Caki2 (cell line): ENCODE measurements around the gene KHSRP. TPM values are rescaled to one million over a fixed set of nuclear protein-coding genes. Genes with fewer than 3 reads are reported as not detected.
"Not testable (repeated sequence)": the region's sequence is repeated elsewhere in the genome, so short reads cannot be mapped to it uniquely, and the experiment has no call there.

Experiments
- DNase-seq: peaks from one replicate; pipeline ENCODE4 v3.0.0-alpha.2; 2015; ENCODE audit warnings: low read depth
- in situ Hi-C: cut with HindIII; loops from 2 replicates; pipeline ENCODE4 v1.10.0; 2016; ENCODE audit warnings: low sequenced_read_pairs, low pct_unique_long_range_greater_than_20kb, mixed read lengths
- total RNA-seq: library from RNA; depleted of rRNA; stranded (reverse); fragments of >200 nt; shearing (Covaris generic); gene quantifications from 2 replicates; pipeline ENCODE4 v1.2.3, GENCODE V29; 2014; ENCODE audit warnings: low replicate concordance

Gene KHSRP
- total RNA-seq, 1 experiment from 2014 or later = 72.8 TPM

DNA sequence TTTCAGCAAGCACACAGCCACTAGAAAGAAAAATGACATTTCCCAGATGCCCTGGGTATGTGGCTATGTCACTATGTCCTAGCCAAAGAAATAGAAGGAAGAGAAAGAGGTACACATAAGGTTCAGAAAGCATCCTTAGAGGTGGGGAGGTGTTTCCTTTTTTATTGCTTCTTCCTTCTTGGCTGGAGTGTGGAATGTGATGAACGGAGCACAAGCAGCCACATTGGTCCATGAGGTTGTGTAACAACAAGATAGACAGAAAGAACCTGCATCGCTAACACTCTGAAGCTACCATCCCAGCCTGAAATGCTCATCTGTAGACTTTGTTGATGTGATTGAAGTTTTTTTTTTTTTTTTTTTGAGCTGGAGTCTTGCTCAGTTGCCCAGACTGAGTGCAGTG lies 28.3 kb upstream of the KHSRP start:
- in situ Hi-C loops = no loop called here
- no peak for DNase-seq

DNA sequence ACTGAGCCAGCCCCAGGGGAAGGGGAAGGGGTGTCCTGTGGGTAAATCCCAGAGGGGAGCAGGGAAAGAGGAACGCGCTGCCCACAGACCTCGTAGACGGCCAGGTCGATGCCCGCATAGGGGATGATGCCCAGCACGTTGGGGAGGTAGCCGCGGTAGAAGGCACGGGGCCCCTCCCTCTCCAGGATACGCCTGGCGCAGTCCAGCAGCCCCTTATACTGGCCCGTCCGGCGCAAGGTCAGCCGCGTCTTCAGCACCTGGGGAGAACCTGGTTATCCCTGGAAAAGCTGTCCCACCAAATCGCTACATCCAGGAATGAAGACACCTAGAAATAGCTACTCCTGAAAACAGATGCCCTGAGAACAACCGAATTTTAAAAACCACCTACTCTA lies 27.6 kb upstream of the KHSRP start:
- DNase-seq = no peak
- in situ Hi-C loops = no loop called here

DNA sequence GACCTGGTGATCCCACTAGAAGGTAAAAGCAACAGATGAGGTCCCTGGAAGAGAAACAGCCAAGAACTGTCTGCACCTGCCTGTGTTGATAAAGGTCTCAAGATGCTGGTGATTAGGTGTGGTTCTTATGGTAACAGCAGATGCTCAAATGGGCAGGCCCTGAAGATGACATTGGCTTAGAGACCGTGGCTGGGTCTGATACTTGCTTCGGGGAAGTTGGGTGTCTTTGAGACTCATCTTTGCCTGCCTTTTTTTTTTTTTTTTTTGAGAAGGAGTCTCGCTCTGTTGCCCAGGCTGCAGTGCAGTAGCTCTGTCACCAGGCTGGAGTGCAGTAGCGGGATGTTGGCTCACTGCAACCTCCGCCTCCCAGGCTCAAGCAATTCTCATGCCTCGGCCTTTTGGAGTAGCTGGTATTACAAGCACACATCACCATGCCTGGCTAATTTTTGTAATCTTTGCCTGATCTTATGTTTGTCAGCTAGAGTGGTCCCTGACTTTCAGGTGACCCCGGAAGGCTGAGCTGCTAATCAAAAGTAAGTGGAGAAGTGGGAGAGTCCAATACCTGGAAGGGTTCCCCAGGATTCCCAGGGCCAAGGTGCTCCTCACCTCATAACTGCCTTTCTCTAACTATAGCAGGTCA lies 27.1 kb upstream of the KHSRP start:
- DNase-seq = no peak
- in situ Hi-C loops = no loop called here

GRCh38 chr19:6450166-6450565 lies 25.6 kb upstream of the KHSRP start:
- in situ Hi-C loops = no loop called here
- no peak for DNase-seq

DNA sequence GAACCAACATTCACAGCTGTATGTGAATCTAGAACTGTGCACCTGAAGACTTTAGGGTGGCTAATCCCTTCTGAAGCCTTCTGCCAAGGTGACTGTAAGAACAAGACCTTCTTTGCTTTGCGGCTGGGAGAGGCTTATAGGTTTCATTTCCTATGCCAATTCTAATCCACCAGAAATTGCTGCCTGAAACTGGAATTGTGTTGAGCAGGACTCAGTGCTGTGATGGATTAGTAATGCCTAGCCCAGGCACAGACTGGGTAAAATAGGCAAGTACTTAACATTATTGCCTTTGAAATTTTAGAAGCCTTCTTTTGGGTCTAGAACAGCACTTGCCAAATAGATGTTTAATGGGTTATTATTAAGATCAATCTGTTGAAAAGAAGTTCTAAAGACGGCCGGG lies 23.4 kb upstream of the KHSRP start:
- no peak for DNase-seq
- in situ Hi-C loops = no loop called here

DNA sequence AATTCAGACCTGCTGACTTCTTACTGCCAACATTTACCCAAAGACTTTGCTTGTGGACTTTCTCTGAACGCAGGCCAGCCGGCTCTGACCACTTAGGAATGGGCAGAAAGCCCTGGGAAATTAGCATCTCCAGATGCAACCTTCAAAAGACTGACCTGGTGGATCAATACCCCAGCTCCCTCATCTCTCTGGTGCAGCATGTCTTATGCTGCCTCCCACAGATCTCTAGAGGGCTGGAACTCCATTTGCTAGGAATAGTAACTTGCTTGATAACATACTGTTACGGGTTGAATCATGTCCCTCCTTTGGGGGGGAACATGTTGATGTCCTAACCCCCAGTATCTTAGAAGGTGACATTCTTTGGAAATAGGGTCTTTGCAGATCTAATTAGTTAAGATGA lies 21.8 kb upstream of the KHSRP start:
- in situ Hi-C loops = no loop called here
- DNase-seq = no peak

GRCh38 chr19:6443986-6444385 lies 19.4 kb upstream of the KHSRP start:
- in situ Hi-C loops = no loop called here
- DNase-seq = no peak

DNA sequence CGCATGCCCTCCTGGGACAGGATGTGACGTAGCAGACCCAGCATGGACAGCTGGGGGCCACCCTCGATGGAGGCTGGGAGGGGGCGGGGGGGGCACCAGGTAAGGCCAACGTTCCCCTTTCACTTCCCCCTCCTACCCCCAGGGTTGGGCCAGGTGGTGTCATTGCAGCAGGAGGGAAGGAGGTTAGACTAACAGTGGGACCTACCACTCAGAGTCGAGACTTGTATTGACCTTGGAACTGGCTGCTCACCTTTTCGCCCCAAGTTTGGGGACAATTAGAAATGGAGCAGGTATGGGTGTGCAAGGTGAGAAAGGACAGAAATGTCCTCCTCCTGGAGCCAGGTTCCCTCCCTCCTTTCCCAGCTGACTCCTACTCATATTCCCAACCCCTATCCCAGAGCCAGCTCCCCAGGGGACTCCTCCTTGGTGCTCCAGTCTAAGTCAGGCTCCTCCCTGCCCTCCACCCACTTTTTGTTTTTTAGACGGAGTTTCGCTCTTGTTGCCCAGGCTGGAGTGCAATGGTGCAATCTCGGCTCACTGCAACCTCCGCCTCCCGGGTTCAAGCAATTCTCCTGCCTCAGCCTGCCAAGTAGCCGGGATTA lies 17.6 kb upstream of the KHSRP start:
- in situ Hi-C loops = no loop called here
- no peak for DNase-seq

GRCh38 chr19:6440905-6441304 lies 16.3 kb upstream of the KHSRP start:
- no peak for DNase-seq
- in situ Hi-C loops = no loop called here

GRCh38 chr19:6439743-6440142 lies 15.1 kb upstream of the KHSRP start:
- no peak for DNase-seq
- in situ Hi-C loops = no loop called here

DNA sequence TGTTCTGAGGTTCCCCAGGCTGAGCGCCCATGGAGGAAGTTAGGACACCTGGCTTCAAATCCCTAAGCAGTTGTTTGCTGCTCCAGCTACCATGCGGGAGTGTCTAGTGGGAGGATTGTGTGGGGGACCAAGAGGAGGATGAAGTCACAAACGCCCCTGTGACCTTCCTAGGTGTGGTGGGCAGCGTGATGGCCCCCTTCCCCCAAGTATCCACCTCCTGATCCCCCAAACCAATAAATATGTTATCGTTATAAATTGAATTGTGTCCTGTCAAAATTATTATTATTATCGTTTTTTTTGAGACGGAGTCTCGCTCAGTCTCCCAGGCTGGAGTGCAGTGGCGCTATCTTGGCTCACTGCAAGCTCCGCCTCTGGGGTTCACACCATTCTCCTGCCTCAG lies 9.1 kb upstream of the KHSRP start, which contains the start of gene SLC25A41:
TSS of gene SLC25A41 (minus strand) at position 101 of the 400 bp plus-strand sequence. CDS start at position 31, 70 bp downstream.
- in situ Hi-C loops = no loop called here
- no peak for DNase-seq

DNA sequence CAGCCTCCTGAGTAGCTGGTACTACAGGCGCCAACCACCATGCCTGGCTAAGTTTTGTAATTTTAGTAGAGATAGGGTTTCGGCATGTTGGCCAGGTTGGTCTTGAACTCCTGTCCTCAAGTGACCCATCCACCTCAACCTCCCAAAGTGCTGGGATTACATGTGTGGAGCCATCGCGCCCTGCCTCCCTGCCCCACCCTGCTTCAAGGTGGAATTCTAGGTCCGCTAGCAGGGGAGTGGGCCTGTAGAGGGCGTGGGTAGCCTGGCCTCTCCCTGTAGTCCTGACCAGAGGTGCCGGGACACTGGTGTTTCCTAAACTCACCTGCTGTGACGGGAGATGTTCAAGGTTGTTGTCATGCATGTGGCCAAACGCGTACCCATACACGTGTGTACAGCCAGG lies 8.6 kb upstream of the KHSRP start:
- in situ Hi-C loops = no loop called here
- no peak for DNase-seq

DNA sequence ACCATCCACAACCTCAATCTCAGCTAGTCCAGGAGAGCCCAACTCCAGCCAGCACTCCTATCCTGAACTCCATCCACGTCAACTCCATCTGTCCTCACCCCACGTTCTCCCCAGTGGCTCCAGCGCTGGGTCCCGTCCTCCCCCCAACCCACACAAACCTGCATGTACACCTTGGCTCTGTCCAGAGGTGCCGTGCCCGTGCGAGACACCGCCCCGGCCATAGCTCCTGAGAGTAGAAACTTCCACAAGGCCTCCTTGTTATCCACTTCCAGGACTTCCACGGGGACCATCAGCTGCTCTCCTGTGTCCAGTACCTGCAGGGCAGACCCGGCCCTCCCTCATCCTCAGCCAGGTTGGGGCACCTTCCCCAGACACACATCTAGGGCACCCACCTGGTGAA lies 7.3 kb upstream of the KHSRP start:
- no peak for DNase-seq
- in situ Hi-C loops = no loop called here

DNA sequence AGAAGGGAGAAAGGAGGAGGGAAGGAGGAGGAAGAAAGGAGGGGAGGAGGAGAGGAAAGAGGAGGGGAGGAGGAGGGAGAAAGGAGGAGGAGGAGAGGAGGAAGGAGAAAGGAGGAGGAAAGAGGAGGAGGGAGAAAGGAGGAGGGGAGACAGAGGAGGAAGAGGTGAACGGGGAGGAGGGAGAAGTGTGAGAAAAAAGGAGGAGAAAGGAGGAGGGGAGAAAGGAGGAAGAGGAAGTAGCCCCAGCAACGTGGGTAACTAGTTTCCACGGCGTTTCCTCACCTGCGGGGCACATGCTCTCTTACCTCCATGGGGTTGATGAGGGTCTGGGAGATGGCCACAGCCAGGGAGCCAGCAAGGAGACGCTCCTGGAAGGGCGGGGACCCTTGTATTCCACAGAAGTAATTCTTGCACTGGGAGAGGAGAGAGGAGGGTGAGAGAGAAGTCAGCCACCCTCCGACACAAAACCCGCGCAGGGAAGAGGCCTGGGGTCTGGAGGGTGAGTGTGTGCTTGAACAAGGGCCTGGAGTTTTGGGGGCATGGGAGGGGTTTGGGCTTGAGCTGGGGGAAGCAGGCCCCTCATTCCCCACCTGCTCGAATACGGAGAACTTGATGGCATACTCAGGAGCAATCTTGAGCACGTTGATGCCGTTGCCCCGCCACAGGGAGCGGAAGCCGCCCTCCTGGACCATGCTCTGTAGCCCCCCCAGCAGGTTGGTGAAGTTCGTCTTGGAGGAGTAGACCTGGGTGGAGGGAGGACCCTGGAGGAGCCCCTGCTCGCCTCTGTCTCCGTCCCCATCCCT lies 5.0 kb upstream of the KHSRP start:
- no peak for DNase-seq
- in situ Hi-C loops = no loop called here

GRCh38 chr19:6428692-6429418 lies 4.2 kb upstream of the KHSRP start:
- in situ Hi-C loops, DNase-seq: not testable (repeated sequence)

DNA sequence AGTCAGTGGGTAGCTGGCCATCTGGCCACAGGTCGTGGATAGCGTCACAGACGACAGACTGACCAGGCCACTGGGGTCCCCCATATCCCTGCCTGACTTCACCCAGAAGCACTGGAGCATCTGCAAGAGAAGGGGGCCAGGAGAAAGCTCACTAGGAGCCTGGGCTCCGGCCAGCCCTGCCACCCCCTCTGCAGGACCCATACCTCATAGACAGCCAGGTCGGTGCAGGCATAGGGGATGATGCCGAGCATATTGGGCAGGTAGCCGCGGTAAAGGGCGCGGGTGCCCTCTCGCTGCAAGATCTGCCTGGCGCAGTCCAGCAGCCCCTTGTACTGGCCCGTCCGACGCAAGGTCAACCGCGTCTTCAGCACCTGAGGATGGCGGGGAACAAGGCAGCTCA lies 2.5 kb upstream of the KHSRP start:
- in situ Hi-C loops = no loop called here
- DNase-seq = no peak

- in situ Hi-C loops = no loop called here
- DNase-seq = no peak
Observed at GRCh38 chr19:6425732-6426620, 1.4 kb upstream of the KHSRP start.
